ENCODE measurements around the gene PTPRE. TPM values are rescaled to one million over a fixed set of nuclear protein-coding genes. Genes with fewer than 3 reads are reported as not detected.

PTPRE gene
- total and polyA plus RNA-seq, 2 of the 4 experiments (the other 2 are of a cell fraction): 0.34 to 0.54 TPM

DNA sequence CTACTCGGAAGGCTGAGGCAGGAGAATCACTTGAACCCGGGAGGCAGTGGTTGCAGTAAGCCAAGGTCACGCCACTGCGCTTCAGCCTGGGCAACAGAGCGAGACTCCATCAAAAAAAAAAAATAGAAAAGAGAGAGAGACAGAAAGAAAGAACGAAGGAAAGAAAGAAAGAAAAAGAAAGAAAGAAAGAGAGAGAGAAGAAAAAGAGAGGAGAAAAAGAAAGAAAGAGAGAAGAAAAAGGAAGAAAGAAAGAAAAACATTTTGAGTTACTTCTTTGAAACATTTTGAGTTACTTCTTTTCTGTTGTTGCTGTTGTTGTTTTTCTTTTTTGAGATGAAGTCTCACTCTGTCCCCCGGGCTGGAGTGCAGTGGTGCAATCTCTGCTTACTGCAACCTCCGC is 221.7 kb downstream of the PTPRE start:
- no CpG with 5 or more reads among the region's 8 CpGs for WGBS, 2 experiments (ENCODE audit: extremely low coverage in 2 of 2, insufficient read length in 1 of 2)
- POLR2A ChIA-PET (ENCODE audit: unreplicated experiment): no interaction called here

More for the DNA sequence above, 221.7 kb downstream of the PTPRE start:
- Histone ChIP-seq H3K4me1 (ENCODE audit: control insufficient read depth, insufficient read depth, low read length) (peaks cover 6% of the 10 kb centered on the region; the same call in 1 of the 2 replicates), H3K9me1 (ENCODE audit: insufficient read depth, low read length) (peaks cover 6% of the 10 kb centered on the region; the same call in 1 of the 2 replicates), H2BK5ac (ENCODE audit: low read depth, low read length, poor library complexity, severe bottlenecking) (no peak overlapping the region), H3K56ac (ENCODE audit: extremely low read depth, insufficient read depth, low read length) (no peak overlapping the region), H4K8ac (ENCODE audit: low read depth in 2 of 2, low read length in 2 of 2) (no peak overlapping the region), H3K4me3 (ENCODE audit: insufficient read depth, low read depth, low read length) (no peak overlapping the region), H3K27me3 (ENCODE audit: control insufficient read depth, insufficient read depth, low read length) (no peaks in the 10 kb centered on the region; the same call in 1 of the 2 replicates), H3K9ac (ENCODE audit: low read depth, low read length) (no peak overlapping the region), H3K27ac (ENCODE audit: insufficient read depth, low read length) (no peak overlapping the region), H2BK120ac (ENCODE audit: low read depth, low read length) (no peak overlapping the region), H2BK15ac (ENCODE audit: low read depth, low read length) (no peak overlapping the region), H3K9me3 (ENCODE audit: control insufficient read depth, insufficient read depth, low read length) (no peaks in the 10 kb centered on the region), H2AK9ac (replicated peaks; ENCODE audit: low read depth, low read length, poor library complexity) (no peak overlapping the region), H2AK5ac (ENCODE audit: low read depth, low read length) (no peak overlapping the region), H3K14ac (replicated peaks; ENCODE audit: low read depth, low read length) (no peak overlapping the region), H2BK20ac (ENCODE audit: low read depth, low read length) (no peak overlapping the region), H4K20me1 (ENCODE audit: insufficient read depth, low read length) (peaks cover 9% of the 10 kb centered on the region; the same call in 1 of the 2 replicates), H3K23ac (ENCODE audit: low read depth, low read length) (no peak overlapping the region), H3K79me1 (ENCODE audit: low read depth in 1 of 2, low read length in 2 of 2) (no peaks in the 10 kb centered on the region), H3K4me2 (ENCODE audit: low read depth, low read length) (no peak overlapping the region), H4K91ac (ENCODE audit: insufficient read depth, low read depth, low read length) (no peak overlapping the region), H2AFZ (replicated peaks; ENCODE audit: low read length, poor library complexity) (no peak overlapping the region), H3K36me3 (ENCODE audit: control insufficient read depth, insufficient read depth, low read length) (no peaks in the 10 kb centered on the region), H3K18ac (ENCODE audit: low read depth, low read length) (no peak overlapping the region), H3K4ac (ENCODE audit: low read depth, low read length) (no peak overlapping the region), H4K5ac (ENCODE audit: low read depth, low read length) (no peak overlapping the region)
- no TSS peak for BruUV-seq (replicated peaks)
- in situ Hi-C loops (cut with MboI; ENCODE audit: low sequenced_read_pairs): no loop called here
- intact Hi-C loops (cut with micrococcal nuclease): no loop called here
- dilution Hi-C loops (cut with HindIII; ENCODE audit: low sequenced_read_pairs, unreplicated experiment): no loop called here
- ATAC-seq (ENCODE audit: low read depth) (no peak), DNase-seq (no peak)
- TF ChIP-seq RAD21 (IDR thresholded peaks at IDR 0.05; ENCODE audit: low read length): no peak
- no peak for TF ChIP-seq CHD1 (IDR thresholded peaks at IDR 0.05; ENCODE audit: low read depth, low read length)
- no peak for TF ChIP-seq MAFK (IDR thresholded peaks at IDR 0.05; ENCODE audit: low read depth, low read length)
- no peak for TF ChIP-seq RCOR1 (IDR thresholded peaks at IDR 0.05; ENCODE audit: insufficient replicate concordance, low read length)
- no peak for TF ChIP-seq SMC3 (IDR thresholded peaks at IDR 0.05; ENCODE audit: low read depth, low read length)
- TF ChIP-seq MAZ (IDR thresholded peaks at IDR 0.05; ENCODE audit: borderline replicate concordance, low read depth, low read length): no peak
- TF ChIP-seq MXI1 (IDR thresholded peaks at IDR 0.05; ENCODE audit: borderline replicate concordance, low read depth, low read length): no peak
- no peak for TF ChIP-seq RFX5 (IDR thresholded peaks at IDR 0.05; ENCODE audit: low read depth, low read length)
- TF ChIP-seq, protein P1, sequence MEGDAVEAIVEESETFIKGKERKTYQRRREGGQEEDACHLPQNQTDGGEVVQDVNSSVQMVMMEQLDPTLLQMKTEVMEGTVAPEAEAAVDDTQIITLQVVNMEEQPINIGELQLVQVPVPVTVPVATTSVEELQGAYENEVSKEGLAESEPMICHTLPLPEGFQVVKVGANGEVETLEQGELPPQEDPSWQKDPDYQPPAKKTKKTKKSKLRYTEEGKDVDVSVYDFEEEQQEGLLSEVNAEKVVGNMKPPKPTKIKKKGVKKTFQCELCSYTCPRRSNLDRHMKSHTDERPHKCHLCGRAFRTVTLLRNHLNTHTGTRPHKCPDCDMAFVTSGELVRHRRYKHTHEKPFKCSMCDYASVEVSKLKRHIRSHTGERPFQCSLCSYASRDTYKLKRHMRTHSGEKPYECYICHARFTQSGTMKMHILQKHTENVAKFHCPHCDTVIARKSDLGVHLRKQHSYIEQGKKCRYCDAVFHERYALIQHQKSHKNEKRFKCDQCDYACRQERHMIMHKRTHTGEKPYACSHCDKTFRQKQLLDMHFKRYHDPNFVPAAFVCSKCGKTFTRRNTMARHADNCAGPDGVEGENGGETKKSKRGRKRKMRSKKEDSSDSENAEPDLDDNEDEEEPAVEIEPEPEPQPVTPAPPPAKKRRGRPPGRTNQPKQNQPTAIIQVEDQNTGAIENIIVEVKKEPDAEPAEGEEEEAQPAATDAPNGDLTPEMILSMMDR (conservative IDR thresholded peaks at IDR 0.05; ENCODE audit: low read depth, low read length): no peak
- no peak for TF ChIP-seq NFE2L2 (IDR thresholded peaks at IDR 0.05; ENCODE audit: low read depth, low read length)
- TF ChIP-seq POLR2A (IDR thresholded peaks at IDR 0.05; ENCODE audit: low read depth, low read length): no peak
- CTCF ChIA-PET: no interaction called here
